ENCODE data around the gene OAT.
A peak's percentile ranks its signal among the peaks of the same experiment; 100 is the strongest.

Gene OAT

GRCh38 chr10:124455441-124455840 is 36.7 kb upstream of the OAT start:
- Histone ChIP-seq H3K36me3 (no peaks in the 10 kb centered on the region), H3K4me3 (ENCODE audit: low read depth, low read length) (no peak overlapping the region), H3K9me3 (no peaks in the 10 kb centered on the region), H3K27me3 (peaks cover 49% of the 10 kb centered on the region), H3K4me1 (no peaks in the 10 kb centered on the region)
- no peak for DNase-seq
- TF ChIP-seq CTCF (IDR thresholded peaks at IDR 0.05; ENCODE audit: low read depth, low read length), result no peak

GRCh38 chr10:124453960-124454610 is 35.4 kb upstream of the OAT start:
- no peak for DNase-seq
- no peak overlapping the region for H3K4me3 ChIP-seq (ENCODE audit: low read depth, low read length)

GRCh38 chr10:124451276-124451675 is 32.6 kb upstream of the OAT start:
- Histone ChIP-seq H3K9me3 (no peaks in the 10 kb centered on the region), H3K27me3 (peaks cover 90% of the 10 kb centered on the region), H3K4me3 (ENCODE audit: low read depth, low read length) (no peak overlapping the region), H3K4me1 (no peaks in the 10 kb centered on the region), H3K36me3 (no peaks in the 10 kb centered on the region)
- no peak for DNase-seq
- TF ChIP-seq CTCF (IDR thresholded peaks at IDR 0.05; ENCODE audit: low read depth, low read length), result no peak

More at GRCh38 chr10:124453960-124454610, 35.4 kb upstream of the OAT start:
- Histone ChIP-seq H3K4me1 (no peaks in the 10 kb centered on the region), H3K27me3 (peaks cover 62% of the 10 kb centered on the region), H3K9me3 (no peaks in the 10 kb centered on the region), H3K36me3 (no peaks in the 10 kb centered on the region)
- no peak for TF ChIP-seq CTCF (IDR thresholded peaks at IDR 0.05; ENCODE audit: low read depth, low read length)

GRCh38 chr10:124450783-124451057 is 32.0 kb upstream of the OAT start:
- Histone ChIP-seq H3K36me3 (no peaks in the 10 kb centered on the region), H3K27me3 (peaks cover 93% of the 10 kb centered on the region), H3K9me3 (no peaks in the 10 kb centered on the region), H3K4me1 (no peaks in the 10 kb centered on the region), H3K4me3 (ENCODE audit: low read depth, low read length) (no peak overlapping the region)
- DNase-seq, result no peak
- TF ChIP-seq CTCF (IDR thresholded peaks at IDR 0.05; ENCODE audit: low read depth, low read length), result no peak

- H3K9me3 ChIP-seq, result no peaks in the 10 kb centered on the region
- peaks cover 95% of the 10 kb centered on the region for H3K27me3 ChIP-seq
- no peaks in the 10 kb centered on the region for H3K4me1 ChIP-seq
- H3K36me3 ChIP-seq, result no peaks in the 10 kb centered on the region
- no peak for TF ChIP-seq CTCF (IDR thresholded peaks at IDR 0.05; ENCODE audit: low read depth, low read length)
- DNase-seq, result peak; percentile 20
- no peak within 1 kb of the TSS; the same call in 1 of the 2 replicates for H3K4me3 ChIP-seq (ENCODE audit: low read depth, low read length)
Observed at GRCh38 chr10:124450012-124450782, 31.5 kb upstream of the OAT start, which contains the start of gene NKX1-2. Gene NKX1-2 (minus strand): TSS chr10:124450035. CDS start chr10:124449943, 92 bp downstream.
